ENCODE measurements around the gene SLC6A6. TPM values are rescaled to one million over a fixed set of nuclear protein-coding genes. Genes with fewer than 3 reads are reported as not detected.

SLC6A6 gene
- total RNA-seq, 4 donors from 2014 or later, result 34.4 to 166 (median 55.2) TPM

DNA sequence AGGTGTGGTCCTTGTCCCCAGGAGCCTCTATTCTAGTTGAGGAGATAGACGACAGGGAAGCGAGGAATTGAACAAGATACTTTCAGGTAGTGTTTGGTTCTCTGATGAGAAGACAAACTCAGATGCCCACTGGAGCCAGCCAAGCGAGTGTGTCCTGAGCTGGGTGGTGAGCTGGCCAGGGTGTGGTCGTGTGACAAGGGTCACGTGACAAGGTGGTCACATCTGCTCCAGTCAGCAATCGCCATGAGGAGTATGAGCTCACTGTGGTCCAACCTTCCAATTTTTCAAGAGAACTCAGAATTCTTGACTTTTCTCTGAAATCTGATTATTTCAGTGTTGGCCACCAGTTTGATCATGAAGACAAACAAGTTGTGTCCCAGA lies 39.5 kb downstream of the SLC6A6 start:
- 74 to 75% methylated on average over 6 of the region's 6 CpGs for WGBS, 2 donors
- TF ChIP-seq, protein P1, sequence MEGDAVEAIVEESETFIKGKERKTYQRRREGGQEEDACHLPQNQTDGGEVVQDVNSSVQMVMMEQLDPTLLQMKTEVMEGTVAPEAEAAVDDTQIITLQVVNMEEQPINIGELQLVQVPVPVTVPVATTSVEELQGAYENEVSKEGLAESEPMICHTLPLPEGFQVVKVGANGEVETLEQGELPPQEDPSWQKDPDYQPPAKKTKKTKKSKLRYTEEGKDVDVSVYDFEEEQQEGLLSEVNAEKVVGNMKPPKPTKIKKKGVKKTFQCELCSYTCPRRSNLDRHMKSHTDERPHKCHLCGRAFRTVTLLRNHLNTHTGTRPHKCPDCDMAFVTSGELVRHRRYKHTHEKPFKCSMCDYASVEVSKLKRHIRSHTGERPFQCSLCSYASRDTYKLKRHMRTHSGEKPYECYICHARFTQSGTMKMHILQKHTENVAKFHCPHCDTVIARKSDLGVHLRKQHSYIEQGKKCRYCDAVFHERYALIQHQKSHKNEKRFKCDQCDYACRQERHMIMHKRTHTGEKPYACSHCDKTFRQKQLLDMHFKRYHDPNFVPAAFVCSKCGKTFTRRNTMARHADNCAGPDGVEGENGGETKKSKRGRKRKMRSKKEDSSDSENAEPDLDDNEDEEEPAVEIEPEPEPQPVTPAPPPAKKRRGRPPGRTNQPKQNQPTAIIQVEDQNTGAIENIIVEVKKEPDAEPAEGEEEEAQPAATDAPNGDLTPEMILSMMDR (IDR thresholded peaks at IDR 0.05), result no peak
- no peak for TF ChIP-seq POLR2A (IDR thresholded peaks at IDR 0.05)
- no peak for DNase-seq (ENCODE audit: low spot score in 2 of 2)
- no peak overlapping the region for H3K4me3 ChIP-seq (ENCODE audit: low read depth, poor library complexity, severe bottlenecking)
- intact Hi-C loops (cut with DNase I; ENCODE audit: low total_unique reads), result no loop called here

DNA sequence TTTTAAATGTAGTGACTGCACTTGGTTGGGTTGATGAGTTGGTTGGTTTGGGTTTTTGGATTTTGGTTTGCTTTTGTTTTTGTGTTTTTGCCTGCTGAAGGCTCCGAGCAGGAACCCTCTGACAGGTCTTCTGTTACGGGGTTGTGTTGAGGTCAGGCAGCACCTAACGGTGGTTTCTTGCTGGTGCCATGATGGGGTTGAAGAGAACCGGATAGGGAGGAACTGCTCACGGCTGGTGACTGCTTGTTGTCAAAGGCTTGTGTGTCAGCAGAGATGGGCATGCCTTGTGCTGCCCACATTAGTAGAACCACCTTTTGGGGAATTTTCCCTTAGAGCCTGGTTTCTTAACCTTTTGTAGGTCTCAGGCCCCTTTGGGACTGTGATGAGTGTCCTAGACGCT lies 42.0 kb downstream of the SLC6A6 start:
- H3K4me3 ChIP-seq (ENCODE audit: low read depth, poor library complexity, severe bottlenecking), result no peak overlapping the region
- 88 to 96% methylated on average over 6 of the region's 6 CpGs for WGBS, 2 donors
- intact Hi-C loops (cut with DNase I; ENCODE audit: low total_unique reads), result no loop called here
- no peak for DNase-seq (ENCODE audit: low spot score in 2 of 2)
- TF ChIP-seq, protein P1 (IDR thresholded peaks at IDR 0.05), result no peak
- no peak for TF ChIP-seq POLR2A (IDR thresholded peaks at IDR 0.05)

DNA sequence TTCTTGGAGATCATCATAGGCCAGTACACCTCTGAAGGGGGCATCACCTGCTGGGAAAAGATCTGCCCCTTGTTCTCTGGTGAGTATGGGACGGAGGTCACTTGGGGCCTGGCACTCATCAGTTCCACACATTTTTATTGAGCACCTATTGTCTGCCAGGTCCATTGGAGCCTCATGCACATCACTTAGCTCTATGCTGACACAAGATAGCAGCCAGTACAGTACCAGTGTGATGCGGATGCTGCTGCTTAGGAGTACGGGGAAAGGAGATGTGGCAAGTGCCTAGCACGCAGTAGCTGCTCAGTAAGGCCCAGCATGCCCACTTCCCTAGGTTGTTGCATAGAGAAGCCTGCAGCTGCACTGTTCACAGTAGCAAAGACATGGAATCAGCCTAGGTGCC lies 43.4 kb downstream of the SLC6A6 start:
- no peak overlapping the region for H3K4me3 ChIP-seq (ENCODE audit: low read depth, poor library complexity, severe bottlenecking)
- intact Hi-C loops (cut with DNase I; ENCODE audit: low total_unique reads), result no loop called here
- no peak for DNase-seq (ENCODE audit: low spot score in 2 of 2)
- 94 to 100% methylated on average over 4 of the region's 4 CpGs for WGBS, 2 donors
- TF ChIP-seq POLR2A (IDR thresholded peaks at IDR 0.05), result no peak
- TF ChIP-seq, protein P1 (IDR thresholded peaks at IDR 0.05), result no peak

DNA sequence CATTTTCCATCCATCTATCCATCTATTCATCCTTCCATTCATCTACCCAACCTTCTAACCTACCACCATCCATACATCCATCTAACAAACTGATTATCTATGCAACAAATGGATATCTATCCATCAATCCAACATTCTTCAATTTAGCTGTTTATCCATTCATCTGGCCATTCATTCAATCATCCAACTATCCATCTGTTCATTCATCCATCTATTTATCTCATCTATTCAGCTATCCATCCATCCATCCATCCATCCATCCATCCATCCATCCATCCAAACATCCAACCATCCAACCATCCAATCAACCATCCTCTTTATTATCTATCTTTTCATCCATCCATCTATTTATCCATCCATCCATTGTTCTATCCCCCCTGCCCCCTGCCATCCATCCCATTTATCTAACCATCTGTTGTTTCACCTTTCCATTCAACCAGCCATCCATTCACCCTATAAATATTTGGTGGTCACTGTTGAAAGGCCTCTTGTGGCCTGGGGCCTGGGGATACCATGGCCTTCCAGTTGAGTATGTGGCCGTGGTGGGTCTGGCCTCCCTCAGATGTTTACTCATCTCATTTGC lies 44.7 kb downstream of the SLC6A6 start:
- TF ChIP-seq, protein P1 (IDR thresholded peaks at IDR 0.05), result no peak
- no peak for TF ChIP-seq POLR2A (IDR thresholded peaks at IDR 0.05)
- intact Hi-C loops (cut with DNase I; ENCODE audit: low total_unique reads), result no loop called here
- 95 to 100% methylated on average over 1 of the region's 1 CpG for WGBS, 2 donors
- no peak overlapping the region for H3K4me3 ChIP-seq (ENCODE audit: low read depth, poor library complexity, severe bottlenecking)
- no peak for DNase-seq (ENCODE audit: low spot score in 2 of 2)

DNA sequence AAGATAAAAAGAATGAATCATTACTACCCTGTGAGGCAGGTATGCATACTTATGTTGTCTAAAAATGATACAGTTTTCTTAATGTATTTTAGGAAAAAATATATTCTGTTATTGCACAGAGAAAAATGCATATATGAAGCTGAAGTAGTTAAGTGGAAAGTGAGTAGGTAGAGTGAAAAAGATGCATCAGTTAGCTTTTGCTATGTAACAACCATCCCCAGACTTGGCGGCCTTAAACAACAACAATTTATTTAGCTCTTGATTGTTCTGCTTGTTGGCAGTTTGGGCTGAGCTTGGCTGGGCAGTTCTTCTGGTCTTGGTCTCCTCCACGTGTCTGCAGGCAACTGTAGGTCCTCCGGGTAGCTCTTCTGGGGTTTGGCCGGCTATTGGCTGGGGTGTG lies 45.7 kb downstream of the SLC6A6 start:
- TF ChIP-seq, protein P1 (IDR thresholded peaks at IDR 0.05), result no peak
- TF ChIP-seq POLR2A (IDR thresholded peaks at IDR 0.05), result no peak
- DNase-seq (ENCODE audit: low spot score in 2 of 2), result no peak
- 96 to 98% methylated on average over 4 of the region's 4 CpGs for WGBS, 2 donors
- H3K4me3 ChIP-seq (ENCODE audit: low read depth, poor library complexity, severe bottlenecking), result no peak overlapping the region
- intact Hi-C loops (cut with DNase I; ENCODE audit: low total_unique reads), result no loop called here

Measured in lower leg skin (tissue), 4 donors.